ENCODE measurements around the gene LRRC14B. TPM values are rescaled to one million over a fixed set of nuclear protein-coding genes. Genes with fewer than 3 reads are reported as not detected.
"Not testable (repeated sequence)": the region's sequence is repeated elsewhere in the genome, so short reads cannot be mapped to it uniquely, and the experiment has no call there.

Gene LRRC14B
- total RNA-seq, 4 donors from 2014 or later = not detected

GRCh38 chr5:208449-209114 lies 17.3 kb downstream of the LRRC14B start:
- TF ChIP-seq POLR2AphosphoS5 (IDR thresholded peaks at IDR 0.05) (no peak), POLR2A (IDR thresholded peaks at IDR 0.05) (no peak), CTCF (IDR thresholded peaks at IDR 0.05) (no peak), EP300 (IDR thresholded peaks at IDR 0.05) (no peak)
- Histone ChIP-seq H3K27ac (no peak overlapping the region), H3K36me3 (peaks cover 23% of the 10 kb centered on the region), H3K4me1 (no peaks in the 10 kb centered on the region), H3K9me3 (no peaks in the 10 kb centered on the region), H3K4me3 (no peak overlapping the region), H3K27me3 (no peaks in the 10 kb centered on the region)
- WGBS = 87% methylated on average over 15 of the region's 15 CpGs
- DNase-seq (ENCODE audit: low spot score in 2 of 2) = no peak

GRCh38 chr5:213803-214395 lies 22.6 kb downstream of the LRRC14B start:
- H3K27ac ChIP-seq = no peak overlapping the region
- no peak overlapping the region for H3K4me3 ChIP-seq
- TF ChIP-seq CTCF (IDR thresholded peaks at IDR 0.05) (no peak), POLR2A (IDR thresholded peaks at IDR 0.05) (no peak), POLR2AphosphoS5 (IDR thresholded peaks at IDR 0.05) (no peak), EP300 (IDR thresholded peaks at IDR 0.05) (no peak)
- H3K36me3 ChIP-seq = peaks cover 7% of the 10 kb centered on the region
- 91% methylated on average over 12 of the region's 12 CpGs for WGBS
- no peak for DNase-seq (ENCODE audit: low spot score in 2 of 2)
- no peaks in the 10 kb centered on the region for H3K27me3 ChIP-seq
- H3K9me3 ChIP-seq = no peaks in the 10 kb centered on the region
- H3K4me1 ChIP-seq = peaks cover 18% of the 10 kb centered on the region

DNA sequence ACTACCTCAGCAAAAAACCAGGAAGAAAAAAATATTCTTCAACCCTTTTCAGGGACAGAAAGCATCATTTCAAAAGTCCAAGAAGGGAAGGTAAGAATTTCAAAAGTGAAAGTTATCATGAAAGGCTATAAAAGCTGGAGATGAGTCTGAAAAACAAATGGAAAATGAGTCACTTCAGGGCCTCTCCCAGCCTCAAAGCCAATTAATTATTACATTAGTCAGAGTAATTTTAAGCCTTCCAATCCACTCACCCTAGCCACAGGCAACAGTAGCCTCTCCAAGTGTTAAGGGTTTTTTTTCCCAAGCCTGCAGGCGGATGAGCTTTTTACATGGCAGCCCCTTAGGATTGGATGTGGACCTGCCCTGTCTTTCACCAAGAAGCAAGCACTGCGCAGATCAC lies 24.0 kb downstream of the LRRC14B start:
- not testable (repeated sequence) for H3K4me3 ChIP-seq; H3K9me3 ChIP-seq; DNase-seq (ENCODE audit: low spot score in 2 of 2); H3K27ac ChIP-seq; H3K27me3 ChIP-seq; H3K36me3 ChIP-seq
- WGBS = 25% methylated on average over 2 of the region's 2 CpGs
- H3K4me1 ChIP-seq = peaks cover 31% of the 10 kb centered on the region

DNA sequence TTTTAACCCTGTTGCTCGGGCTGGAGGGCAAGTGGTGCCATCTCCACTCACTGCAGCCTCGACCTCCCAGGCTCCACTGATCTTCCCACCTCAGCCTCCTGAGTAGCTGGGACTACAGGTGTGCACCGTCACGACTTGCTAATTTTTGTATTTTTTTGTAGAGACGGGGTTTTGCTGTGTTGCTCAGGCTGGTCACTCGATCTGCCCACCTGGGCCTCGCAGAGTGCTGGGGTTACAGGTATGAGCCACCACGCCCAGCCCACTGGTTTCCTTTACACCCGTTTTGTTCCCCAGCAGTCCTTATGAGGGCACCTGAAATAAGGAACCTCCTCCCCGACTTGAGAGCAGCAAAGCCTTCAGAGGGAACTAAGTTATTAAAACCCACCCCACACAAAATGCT lies 24.8 kb downstream of the LRRC14B start:
- 79% methylated on average over 9 of the region's 10 CpGs for WGBS
- H3K9me3 ChIP-seq; H3K27me3 ChIP-seq; H3K36me3 ChIP-seq; H3K4me3 ChIP-seq; DNase-seq (ENCODE audit: low spot score in 2 of 2); H3K27ac ChIP-seq: not testable (repeated sequence)
- H3K4me1 ChIP-seq = peaks cover 38% of the 10 kb centered on the region

DNA sequence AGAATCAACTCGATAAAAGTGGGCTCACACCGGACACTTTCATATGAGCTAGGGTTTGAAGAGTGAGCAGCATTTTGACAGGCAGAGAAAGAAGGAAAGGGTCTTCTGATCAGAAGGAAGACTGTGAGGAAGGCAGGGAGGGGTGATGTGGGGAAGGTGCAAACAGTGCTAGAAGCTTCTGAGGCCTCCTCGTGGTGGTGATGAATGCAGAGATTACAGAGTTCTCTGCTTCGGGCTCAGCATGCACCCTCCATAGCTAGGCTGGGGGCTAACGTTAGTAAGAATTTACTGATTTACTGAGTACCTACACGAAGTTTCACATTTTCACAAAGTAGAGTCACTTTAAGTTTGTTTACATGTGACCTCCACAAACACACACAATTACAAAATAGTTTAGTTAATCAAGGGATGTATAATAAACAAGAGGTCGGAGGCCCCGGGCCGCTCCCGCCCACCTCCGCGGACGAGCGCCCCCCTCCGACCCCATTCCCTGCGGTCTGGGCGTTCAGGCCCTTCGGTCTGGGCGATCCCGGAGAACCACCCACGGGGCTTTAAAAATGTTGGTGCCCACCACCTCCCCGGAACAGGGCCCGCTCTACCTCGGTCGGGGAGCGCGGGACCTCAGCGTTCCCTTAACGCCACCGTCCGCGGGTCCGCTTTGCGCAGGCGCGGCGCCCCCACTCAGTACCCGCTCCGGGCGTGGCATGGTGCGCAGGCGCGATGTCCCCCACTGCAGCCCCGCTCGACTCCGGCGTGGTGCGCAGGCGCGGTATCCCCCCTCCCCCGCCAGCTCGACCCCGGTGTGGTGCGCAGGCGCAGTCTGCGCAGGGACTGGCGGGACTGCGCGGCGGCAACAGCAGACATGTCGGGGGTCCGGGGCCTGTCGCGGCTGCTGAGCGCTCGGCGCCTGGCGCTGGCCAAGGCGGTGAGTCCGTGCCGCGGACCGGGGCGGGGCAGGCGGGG lies 26.5 kb downstream of the LRRC14B start, which contains the start of the genes CCDC127 and SDHA:
Gene CCDC127 (minus strand): TSS at position 660 of the 963 bp plus-strand sequence. CDS start 1,304 bp downstream, outside the sequence.
Gene SDHA (plus strand): TSS at position 827 of the 963 bp plus-strand sequence. CDS start 36 bp downstream, at position 863.
- not testable (repeated sequence) for H3K36me3 ChIP-seq, H3K9me3 ChIP-seq, H3K27me3 ChIP-seq
- peak; percentile 97 for DNase-seq (ENCODE audit: low spot score in 2 of 2)
- peak in 1 of 2 donors; percentile 88 for TF ChIP-seq POLR2A (IDR thresholded peaks at IDR 0.05)
- TF ChIP-seq POLR2AphosphoS5 (IDR thresholded peaks at IDR 0.05) = peak in 1 of 3 donors; percentile 77
- peak in 1 of 2 donors; percentile 7 for TF ChIP-seq CTCF (IDR thresholded peaks at IDR 0.05)
- 2% methylated on average over 21 of the region's 75 CpGs for WGBS
- H3K27ac ChIP-seq = peak within 1 kb of the TSS; percentile 94
- H3K4me3 ChIP-seq = peak within 1 kb of the TSS; percentile 100
- H3K4me1 ChIP-seq = peaks cover 45% of the 10 kb centered on the region

All from suprapubic skin (tissue), 4 donors.